ENCODE data around the gene COX6A1. TPM values are rescaled to one million over a fixed set of nuclear protein-coding genes. Genes with fewer than 3 reads are reported as not detected.
A peak's percentile ranks its signal among the peaks of the same experiment; 100 is the strongest.

The COX6A1 gene
- total RNA-seq, 1 donor from 2014 or later: 388 TPM

DNA sequence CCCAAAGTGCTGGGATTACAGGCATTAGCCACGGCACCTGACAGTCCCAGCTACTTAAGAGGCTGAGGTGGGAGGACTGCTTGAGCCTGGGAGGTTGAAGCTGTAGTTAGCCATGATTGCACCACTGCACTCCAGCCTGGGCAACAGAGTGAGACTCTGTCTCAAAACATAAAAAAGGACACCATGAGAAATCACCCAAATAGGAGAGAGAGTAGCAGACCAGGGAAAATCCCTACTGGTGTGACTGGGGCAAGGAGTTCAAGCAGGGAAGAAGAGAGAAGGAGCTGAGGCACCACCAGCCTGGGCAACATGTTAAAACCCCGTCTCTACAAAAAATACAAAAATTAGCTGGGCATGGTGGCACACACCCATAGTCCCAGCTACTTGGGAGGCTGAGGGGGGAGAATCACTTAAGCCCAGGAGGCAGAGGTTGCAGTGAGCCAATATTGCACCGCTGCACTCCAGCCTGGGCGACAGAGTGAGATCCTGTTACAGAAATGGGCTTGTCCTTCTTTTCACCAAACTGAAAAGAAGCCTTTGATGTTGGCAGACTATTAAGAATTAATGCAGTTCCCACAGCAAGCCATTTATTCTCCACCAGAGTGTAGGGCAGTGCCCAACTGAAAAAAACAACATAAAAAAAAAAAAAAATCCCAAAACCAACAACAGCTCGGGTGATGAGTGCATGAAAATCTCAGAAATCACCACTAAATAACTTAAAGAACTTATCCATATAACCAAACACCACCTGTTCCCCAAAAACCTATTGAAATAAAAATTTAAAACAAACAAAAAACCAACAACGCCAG, 36.1 kb downstream of the COX6A1 start:
- Histone ChIP-seq H3K27me3 (ENCODE audit: insufficient read depth, low read length) (no peaks in the 10 kb centered on the region), H2AFZ (ENCODE audit: low read depth, low read length) (no peak overlapping the region), H3K36me3 (ENCODE audit: insufficient read depth, low read length) (no peaks in the 10 kb centered on the region), H3K9ac (ENCODE audit: low read length) (no peak overlapping the region), H3K27ac (ENCODE audit: low read depth, low read length) (no peak overlapping the region), H3K4me1 (ENCODE audit: insufficient read depth, low read length) (peaks cover 8% of the 10 kb centered on the region), H4K20me1 (ENCODE audit: insufficient read depth, low read length) (peaks cover 10% of the 10 kb centered on the region), H3K9me3 (ENCODE audit: insufficient read depth, low read depth, low read length) (no peaks in the 10 kb centered on the region), H3K79me2 (ENCODE audit: insufficient read depth, low read length) (peaks cover 31% of the 10 kb centered on the region), H3K4me3 (ENCODE audit: insufficient read depth, low read depth, low read length) (no peak overlapping the region), H3K4me2 (ENCODE audit: low read length) (peak overlapping the region; percentile 62)
- Mint-ChIP-seq H3K36me3 (ENCODE audit: low read depth, unreplicated experiment) (no peaks in the 10 kb centered on the region), H3K9me3 (ENCODE audit: unreplicated experiment) (no peaks in the 10 kb centered on the region), H3K27me3 (ENCODE audit: low read depth, unreplicated experiment) (no peaks in the 10 kb centered on the region), H3K4me3 (ENCODE audit: unreplicated experiment) (peak overlapping the region; percentile 65), H3K4me1 (ENCODE audit: low read depth, unreplicated experiment) (peaks cover 31% of the 10 kb centered on the region), H3K27ac (ENCODE audit: unreplicated experiment) (peak overlapping the region; percentile 68)
- no peak for DNase-seq (ENCODE audit: low read depth)
- FAIRE-seq: no peak
- TF ChIP-seq EZH2 (IDR thresholded peaks at IDR 0.05; ENCODE audit: insufficient read depth, low read length): no peak
- TF ChIP-seq, protein P1, sequence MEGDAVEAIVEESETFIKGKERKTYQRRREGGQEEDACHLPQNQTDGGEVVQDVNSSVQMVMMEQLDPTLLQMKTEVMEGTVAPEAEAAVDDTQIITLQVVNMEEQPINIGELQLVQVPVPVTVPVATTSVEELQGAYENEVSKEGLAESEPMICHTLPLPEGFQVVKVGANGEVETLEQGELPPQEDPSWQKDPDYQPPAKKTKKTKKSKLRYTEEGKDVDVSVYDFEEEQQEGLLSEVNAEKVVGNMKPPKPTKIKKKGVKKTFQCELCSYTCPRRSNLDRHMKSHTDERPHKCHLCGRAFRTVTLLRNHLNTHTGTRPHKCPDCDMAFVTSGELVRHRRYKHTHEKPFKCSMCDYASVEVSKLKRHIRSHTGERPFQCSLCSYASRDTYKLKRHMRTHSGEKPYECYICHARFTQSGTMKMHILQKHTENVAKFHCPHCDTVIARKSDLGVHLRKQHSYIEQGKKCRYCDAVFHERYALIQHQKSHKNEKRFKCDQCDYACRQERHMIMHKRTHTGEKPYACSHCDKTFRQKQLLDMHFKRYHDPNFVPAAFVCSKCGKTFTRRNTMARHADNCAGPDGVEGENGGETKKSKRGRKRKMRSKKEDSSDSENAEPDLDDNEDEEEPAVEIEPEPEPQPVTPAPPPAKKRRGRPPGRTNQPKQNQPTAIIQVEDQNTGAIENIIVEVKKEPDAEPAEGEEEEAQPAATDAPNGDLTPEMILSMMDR (IDR thresholded peaks at IDR 0.05; ENCODE audit: insufficient read depth, low read depth, low read length): no peak

DNA sequence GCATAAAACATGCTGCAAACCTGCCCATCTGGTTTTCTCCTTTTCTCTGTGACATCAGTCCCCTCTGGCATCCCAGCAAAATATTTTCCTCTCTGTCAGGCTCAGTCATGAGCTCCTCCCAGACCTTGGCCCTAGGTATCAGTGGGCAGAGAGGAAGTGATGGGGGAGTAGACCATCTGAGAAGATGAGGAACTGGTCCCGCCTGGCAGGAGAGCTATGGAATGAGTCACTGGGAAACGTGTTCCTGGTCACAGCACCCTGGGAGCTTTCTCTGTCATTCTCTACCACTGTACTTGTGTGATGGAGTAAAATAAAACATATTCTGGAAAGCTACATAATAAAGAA, 36.7 kb downstream of the COX6A1 start:
- Mint-ChIP-seq H3K27ac (ENCODE audit: unreplicated experiment) (peak overlapping the region; percentile 68), H3K9me3 (ENCODE audit: unreplicated experiment) (no peaks in the 10 kb centered on the region), H3K36me3 (ENCODE audit: low read depth, unreplicated experiment) (no peaks in the 10 kb centered on the region), H3K27me3 (ENCODE audit: low read depth, unreplicated experiment) (no peaks in the 10 kb centered on the region), H3K4me1 (ENCODE audit: low read depth, unreplicated experiment) (peaks cover 31% of the 10 kb centered on the region), H3K4me3 (ENCODE audit: unreplicated experiment) (peak overlapping the region; percentile 65)
- Histone ChIP-seq H3K27ac (ENCODE audit: low read depth, low read length) (no peak overlapping the region), H3K4me3 (ENCODE audit: insufficient read depth, low read depth, low read length) (no peak overlapping the region), H3K9ac (ENCODE audit: low read length) (no peak overlapping the region), H3K79me2 (ENCODE audit: insufficient read depth, low read length) (peaks cover 26% of the 10 kb centered on the region), H3K4me1 (ENCODE audit: insufficient read depth, low read length) (peaks cover 8% of the 10 kb centered on the region), H4K20me1 (ENCODE audit: insufficient read depth, low read length) (peaks cover 12% of the 10 kb centered on the region), H3K9me3 (ENCODE audit: insufficient read depth, low read depth, low read length) (no peaks in the 10 kb centered on the region), H3K4me2 (ENCODE audit: low read length) (peak overlapping the region; percentile 62), H2AFZ (ENCODE audit: low read depth, low read length) (no peak overlapping the region), H3K36me3 (ENCODE audit: insufficient read depth, low read length) (no peaks in the 10 kb centered on the region), H3K27me3 (ENCODE audit: insufficient read depth, low read length) (no peaks in the 10 kb centered on the region)
- peak; percentile 65 for DNase-seq (ENCODE audit: low read depth)
- TF ChIP-seq, protein P1 (IDR thresholded peaks at IDR 0.05; ENCODE audit: insufficient read depth, low read depth, low read length): no peak
- no peak for TF ChIP-seq EZH2 (IDR thresholded peaks at IDR 0.05; ENCODE audit: insufficient read depth, low read length)
- no peak for FAIRE-seq

DNA sequence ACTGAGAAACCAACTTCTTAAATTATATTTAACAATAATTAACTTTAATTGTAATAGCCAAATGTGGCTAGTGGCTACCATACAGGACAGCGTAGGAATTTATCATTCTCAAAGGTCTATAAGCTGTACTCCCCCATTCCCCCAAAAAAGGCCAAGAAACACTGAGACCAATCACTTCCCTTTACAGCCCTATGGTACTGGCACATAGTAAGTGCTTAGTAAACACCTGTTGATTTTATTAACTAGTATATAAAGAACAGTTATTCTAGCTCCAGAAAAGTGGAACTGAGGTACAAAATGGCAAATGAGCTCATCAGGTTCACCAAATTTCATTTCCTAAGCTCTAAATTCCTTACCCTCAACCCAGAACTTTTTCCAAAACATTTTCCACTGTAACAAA, 37.7 kb downstream of the COX6A1 start:
- H3K27ac Mint-ChIP-seq (ENCODE audit: unreplicated experiment): no peak overlapping the region
- H3K4me1 Mint-ChIP-seq (ENCODE audit: low read depth, unreplicated experiment): peaks cover 28% of the 10 kb centered on the region
- no peak overlapping the region for H3K4me2 ChIP-seq (ENCODE audit: low read length)
- H3K79me2 ChIP-seq (ENCODE audit: insufficient read depth, low read length): peaks cover 16% of the 10 kb centered on the region
- H3K36me3 ChIP-seq (ENCODE audit: insufficient read depth, low read length): no peaks in the 10 kb centered on the region
- H3K4me3 Mint-ChIP-seq (ENCODE audit: unreplicated experiment): no peak overlapping the region
- DNase-seq (ENCODE audit: low read depth) (no peak), FAIRE-seq (no peak)
- H3K9ac ChIP-seq (ENCODE audit: low read length): no peak overlapping the region
- no peaks in the 10 kb centered on the region for H3K9me3 ChIP-seq (ENCODE audit: insufficient read depth, low read depth, low read length)
- H3K36me3 Mint-ChIP-seq (ENCODE audit: low read depth, unreplicated experiment): no peaks in the 10 kb centered on the region
- H2AFZ ChIP-seq (ENCODE audit: low read depth, low read length): no peak overlapping the region
- H3K27ac ChIP-seq (ENCODE audit: low read depth, low read length): no peak overlapping the region
- H3K4me1 ChIP-seq (ENCODE audit: insufficient read depth, low read length): peaks cover 8% of the 10 kb centered on the region
- no peaks in the 10 kb centered on the region for H3K27me3 Mint-ChIP-seq (ENCODE audit: low read depth, unreplicated experiment)
- no peak for TF ChIP-seq EZH2 (IDR thresholded peaks at IDR 0.05; ENCODE audit: insufficient read depth, low read length)
- TF ChIP-seq, protein P1 (IDR thresholded peaks at IDR 0.05; ENCODE audit: insufficient read depth, low read depth, low read length): no peak
- peaks cover 15% of the 10 kb centered on the region for H4K20me1 ChIP-seq (ENCODE audit: insufficient read depth, low read length)
- no peaks in the 10 kb centered on the region for H3K27me3 ChIP-seq (ENCODE audit: insufficient read depth, low read length)
- H3K9me3 Mint-ChIP-seq (ENCODE audit: unreplicated experiment): no peaks in the 10 kb centered on the region
- H3K4me3 ChIP-seq (ENCODE audit: insufficient read depth, low read depth, low read length): no peak overlapping the region
